ENCODE measurements around the gene OR52M1. TPM values are rescaled to one million over a fixed set of nuclear protein-coding genes. Genes with fewer than 3 reads are reported as not detected.

Gene OR52M1
- total and polyA plus RNA-seq, 7 donors = not detected

DNA sequence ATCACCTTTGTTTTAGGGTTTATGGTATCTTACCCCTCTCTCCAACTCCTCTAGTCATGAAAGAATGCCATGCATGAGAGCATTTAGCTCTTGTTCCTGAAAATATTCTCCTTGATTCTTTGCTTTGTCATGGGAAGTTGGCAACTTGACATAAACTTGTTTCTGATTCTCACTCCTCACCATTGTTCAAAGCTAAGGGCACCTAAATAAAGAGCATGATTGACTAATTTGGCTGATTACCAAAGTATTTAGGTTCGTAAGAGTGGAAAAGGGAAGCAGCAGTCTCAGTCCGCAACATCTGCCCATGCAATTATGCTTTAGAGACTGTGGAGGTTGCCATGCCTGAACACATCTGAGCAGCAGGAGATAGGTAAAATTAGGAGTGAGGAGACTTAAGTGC is 36.1 kb upstream of the OR52M1 start:
- H3K27me3 ChIP-seq (ENCODE audit: insufficient read depth in 3 of 3, low read length in 2 of 3) = no peaks in the 10 kb centered on the region
- no peaks in the 10 kb centered on the region for H3K36me3 ChIP-seq (ENCODE audit: insufficient read depth in 1 of 2, low read depth in 1 of 2)
- TF ChIP-seq, protein P1, sequence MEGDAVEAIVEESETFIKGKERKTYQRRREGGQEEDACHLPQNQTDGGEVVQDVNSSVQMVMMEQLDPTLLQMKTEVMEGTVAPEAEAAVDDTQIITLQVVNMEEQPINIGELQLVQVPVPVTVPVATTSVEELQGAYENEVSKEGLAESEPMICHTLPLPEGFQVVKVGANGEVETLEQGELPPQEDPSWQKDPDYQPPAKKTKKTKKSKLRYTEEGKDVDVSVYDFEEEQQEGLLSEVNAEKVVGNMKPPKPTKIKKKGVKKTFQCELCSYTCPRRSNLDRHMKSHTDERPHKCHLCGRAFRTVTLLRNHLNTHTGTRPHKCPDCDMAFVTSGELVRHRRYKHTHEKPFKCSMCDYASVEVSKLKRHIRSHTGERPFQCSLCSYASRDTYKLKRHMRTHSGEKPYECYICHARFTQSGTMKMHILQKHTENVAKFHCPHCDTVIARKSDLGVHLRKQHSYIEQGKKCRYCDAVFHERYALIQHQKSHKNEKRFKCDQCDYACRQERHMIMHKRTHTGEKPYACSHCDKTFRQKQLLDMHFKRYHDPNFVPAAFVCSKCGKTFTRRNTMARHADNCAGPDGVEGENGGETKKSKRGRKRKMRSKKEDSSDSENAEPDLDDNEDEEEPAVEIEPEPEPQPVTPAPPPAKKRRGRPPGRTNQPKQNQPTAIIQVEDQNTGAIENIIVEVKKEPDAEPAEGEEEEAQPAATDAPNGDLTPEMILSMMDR (IDR thresholded peaks at IDR 0.05) = no peak
- intact Hi-C loops (cut with DNase I) = no loop called here
- no peaks in the 10 kb centered on the region for H3K9me3 ChIP-seq
- H3K4me1 ChIP-seq = no peaks in the 10 kb centered on the region
- 53 to 63% (median 57%) methylated on average over 2 of the region's 2 CpGs for WGBS, 3 donors
- no peak overlapping the region for H3K4me3 ChIP-seq
- DNase-seq (no peak), ATAC-seq (no peak)
- no peak overlapping the region for H3K27ac ChIP-seq

DNA sequence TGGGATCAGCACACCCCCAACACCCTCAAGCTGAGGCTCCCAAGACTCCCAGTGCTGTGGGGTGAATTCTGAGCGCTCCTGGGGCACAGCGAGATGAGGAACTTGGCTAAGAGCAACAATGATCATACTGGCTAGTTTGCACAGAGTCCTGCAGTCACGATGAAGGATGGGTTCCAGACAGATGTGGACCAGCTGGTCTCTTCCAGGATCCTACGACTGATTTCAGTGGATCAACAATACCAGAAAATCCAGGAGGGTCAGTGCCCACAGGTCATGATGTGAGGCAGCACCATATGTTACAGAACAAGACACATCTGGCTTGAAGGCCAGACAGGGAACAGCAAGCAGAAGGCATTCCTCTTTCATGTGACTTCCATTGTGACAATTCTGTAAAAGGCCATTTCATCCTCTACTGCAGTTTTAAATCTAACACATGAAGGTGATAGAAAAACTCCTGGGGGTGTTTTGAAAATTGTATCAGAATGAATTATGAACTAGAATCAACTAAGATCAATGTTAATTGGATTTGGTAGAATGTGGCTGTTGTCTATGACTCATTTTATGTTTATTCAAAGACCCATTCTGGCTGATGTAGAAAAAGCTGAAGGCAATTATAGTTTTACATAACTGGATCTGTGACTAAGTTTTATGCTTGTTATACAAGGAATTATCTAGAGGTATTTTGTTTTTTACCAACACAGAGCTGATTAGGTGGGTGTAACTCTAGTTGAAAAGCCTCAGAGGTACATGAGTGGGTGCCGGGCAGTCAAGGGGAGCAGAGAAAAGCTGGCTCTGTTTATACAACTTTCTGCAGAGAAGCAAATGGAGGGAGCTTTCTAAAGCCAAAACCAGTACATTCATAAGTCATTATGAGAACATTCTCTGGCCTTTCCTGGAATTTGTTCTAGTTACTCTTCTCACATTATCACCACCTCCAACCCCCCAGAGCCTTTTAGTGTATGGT is 33.4 kb upstream of the OR52M1 start:
- H3K36me3 ChIP-seq (ENCODE audit: insufficient read depth in 1 of 2, low read depth in 1 of 2) = no peaks in the 10 kb centered on the region
- intact Hi-C loops (cut with DNase I) = no loop called here
- no peak for ATAC-seq
- TF ChIP-seq, protein P1 (IDR thresholded peaks at IDR 0.05) = no peak
- no peak for DNase-seq
- no peak overlapping the region for H3K4me3 ChIP-seq
- WGBS, 3 donors = 51 to 69% (median 64%) methylated on average over 5 of the region's 5 CpGs
- no peaks in the 10 kb centered on the region for H3K4me1 ChIP-seq
- H3K27ac ChIP-seq = no peak overlapping the region
- no peaks in the 10 kb centered on the region for H3K9me3 ChIP-seq
- H3K27me3 ChIP-seq (ENCODE audit: insufficient read depth in 3 of 3, low read length in 2 of 3) = no peaks in the 10 kb centered on the region

DNA sequence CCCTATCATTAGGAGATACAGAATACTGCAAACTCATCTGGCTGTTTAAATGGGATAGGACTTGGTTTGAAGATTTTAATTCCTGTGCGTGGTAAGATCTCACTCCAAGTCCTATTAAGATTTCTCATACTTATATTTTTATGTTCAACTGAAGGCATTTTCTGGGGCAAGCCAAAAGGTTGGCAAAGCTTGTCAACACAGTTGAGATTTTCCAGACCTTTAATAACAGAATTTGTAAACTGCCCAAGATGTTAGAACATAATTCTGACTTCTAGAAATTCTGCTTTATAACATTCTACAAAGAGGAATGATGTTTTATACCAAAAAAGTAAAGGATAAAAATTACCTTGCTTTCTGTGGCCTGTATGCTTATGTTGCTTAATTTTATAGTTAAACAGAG is 30.8 kb upstream of the OR52M1 start:
- Histone ChIP-seq H3K36me3 (ENCODE audit: insufficient read depth in 1 of 2, low read depth in 1 of 2) (no peaks in the 10 kb centered on the region), H3K4me1 (no peaks in the 10 kb centered on the region), H3K9me3 (no peaks in the 10 kb centered on the region), H3K27ac (no peak overlapping the region), H3K4me3 (no peak overlapping the region), H3K27me3 (ENCODE audit: insufficient read depth in 3 of 3, low read length in 2 of 3) (no peaks in the 10 kb centered on the region)
- intact Hi-C loops (cut with DNase I) = no loop called here
- DNase-seq = no peak
- 65 to 69% (median 66%) methylated on average over 1 of the region's 1 CpG for WGBS, 3 donors
- no peak for ATAC-seq
- TF ChIP-seq, protein P1 (IDR thresholded peaks at IDR 0.05) = no peak

DNA sequence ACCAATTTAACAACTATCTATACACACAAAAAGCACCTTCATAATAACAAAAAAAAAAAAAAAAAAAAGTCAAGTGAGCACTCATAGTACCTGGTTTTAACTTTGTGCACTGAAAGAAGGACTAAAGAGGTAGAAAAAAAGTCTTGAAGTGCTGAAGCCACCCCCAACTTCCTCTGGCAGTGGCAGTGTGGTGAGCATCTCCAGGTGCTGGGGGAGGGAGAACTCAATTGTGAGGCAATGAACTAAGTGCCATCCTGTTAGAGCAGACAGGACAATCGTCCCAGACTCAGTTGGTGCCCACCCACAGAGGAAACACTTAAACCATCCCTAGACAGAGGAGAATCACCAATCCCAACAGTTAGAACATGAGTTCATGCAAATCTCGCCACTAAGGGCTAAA is 22.7 kb upstream of the OR52M1 start:
- Histone ChIP-seq H3K27ac (no peak overlapping the region), H3K4me1 (no peaks in the 10 kb centered on the region), H3K36me3 (ENCODE audit: insufficient read depth in 1 of 2, low read depth in 1 of 2) (no peaks in the 10 kb centered on the region), H3K27me3 (ENCODE audit: insufficient read depth in 3 of 3, low read length in 2 of 3) (peaks cover 0 to 6% (median 3%) of the 10 kb centered on the region in 3 donors), H3K4me3 (no peak overlapping the region), H3K9me3 (no peaks in the 10 kb centered on the region)
- intact Hi-C loops (cut with DNase I) = no loop called here
- ATAC-seq = no peak
- TF ChIP-seq, protein P1 (IDR thresholded peaks at IDR 0.05) = no peak
- whole genome bisulfite sequencing, 3 donors = 48 to 50% (median 49%) methylated on average over 2 of the region's 2 CpGs
- no peak for DNase-seq

Data from psoas muscle (tissue), 8 donors.